Subcutaneous abdominal adipose tissue (tissue), 5 donors: ENCODE measurements around the gene MED13L.
"Not testable (repeated sequence)": the region's sequence is repeated elsewhere in the genome, so short reads cannot be mapped to it uniquely, and the experiment has no call there.

Experiments used
- H3K27ac ChIP-seq: one replicate; pipeline ENCODE4 v1.7.0; 2013; ENCODE audit warnings: low read depth, mild to moderate bottlenecking, inconsistent platforms, low read length, moderate library complexity
- H3K27me3 ChIP-seq, 5 donors: one replicate each; pipeline ENCODE4 v1.7.0; 2013; ENCODE audit warnings: low read length in 5 of 5, inconsistent platforms in 1 of 5; ENCODE audit not compliant: control insufficient read depth in 5 of 5, insufficient read depth in 4 of 5
- H3K36me3 ChIP-seq, 5 donors: one replicate each; pipeline ENCODE4 v1.7.0; 2013; ENCODE audit warnings: low read length in 5 of 5; ENCODE audit not compliant: control insufficient read depth in 5 of 5, insufficient read depth in 5 of 5
- H3K4me1 ChIP-seq, 5 donors: one replicate each; pipeline ENCODE4 v1.7.0; 2013; ENCODE audit warnings: low read length in 5 of 5, mild to moderate bottlenecking in 3 of 5, moderate library complexity in 1 of 5; ENCODE audit not compliant: control insufficient read depth in 5 of 5, insufficient read depth in 5 of 5
- H3K4me3 ChIP-seq, 5 donors: one replicate each; pipeline ENCODE4 v1.7.0; 2013; ENCODE audit warnings: low read length in 5 of 5, low read depth in 1 of 5
- H3K9ac ChIP-seq, 5 donors: one replicate each; pipeline ENCODE4 v1.7.0; 2013; ENCODE audit warnings: low read length in 5 of 5, mild to moderate bottlenecking in 4 of 5, moderate library complexity in 3 of 5
- H3K9me3 ChIP-seq, 5 donors: one replicate each; pipeline ENCODE4 v1.7.0; 2013; ENCODE audit warnings: low read length in 5 of 5; ENCODE audit not compliant: control insufficient read depth in 5 of 5
- donor health status: healthy.
- donor health status: healthy.
- donor health status: healthy.
- donor health status: healthy.
- donor health status: healthy.

MED13L gene

DNA sequence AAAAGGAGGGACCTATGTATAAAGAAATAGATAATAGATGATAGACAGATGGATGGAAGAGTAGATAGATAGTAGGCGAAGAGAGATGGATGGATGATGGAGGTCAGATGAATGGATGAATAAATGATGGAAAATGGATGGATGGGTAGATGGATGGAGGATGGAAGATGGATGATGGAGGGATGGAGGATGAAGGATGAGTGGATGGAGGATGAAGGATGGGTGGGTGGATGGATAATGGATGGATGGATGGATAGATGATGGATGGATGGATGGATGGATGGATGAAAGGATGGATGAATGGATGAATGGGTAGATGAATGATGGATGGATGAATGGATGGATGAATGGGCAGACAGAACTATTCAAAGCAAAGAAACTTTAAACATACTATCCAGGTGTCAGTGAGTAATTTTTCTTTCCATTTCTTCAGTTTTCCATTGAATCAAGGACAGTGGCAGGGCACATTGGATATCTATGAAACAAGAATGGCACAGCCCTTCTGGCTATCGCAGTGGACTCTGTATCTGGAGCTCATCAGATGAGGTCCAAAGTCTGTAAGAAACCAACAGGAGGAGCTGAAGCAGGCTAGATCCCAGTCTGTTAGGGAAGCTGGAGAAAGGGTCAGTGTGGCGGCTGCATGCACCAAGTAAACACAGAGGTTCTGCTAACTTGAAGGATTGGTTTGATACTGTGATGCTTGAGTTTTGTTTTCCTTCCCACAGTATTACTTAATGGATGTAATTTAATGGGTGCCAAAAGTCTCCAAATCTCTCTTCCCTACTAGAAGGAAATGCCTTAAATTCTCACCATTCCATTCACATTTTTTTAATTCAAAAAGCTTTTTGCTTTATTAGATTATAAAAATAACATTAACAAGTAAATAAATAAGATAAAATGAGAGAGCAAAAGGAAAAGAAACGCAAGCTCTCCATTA lies 18.1 kb upstream of the MED13L start:
- Histone ChIP-seq H3K9me3 (no peaks in the 10 kb centered on the region), H3K36me3 (no peaks in the 10 kb centered on the region), H3K9ac (no peak overlapping the region), H3K4me3 (no peak overlapping the region), H3K4me1 (peaks cover 0 to 28% (median 22%) of the 10 kb centered on the region in 5 donors), H3K27ac (no peak overlapping the region), H3K27me3 (no peaks in the 10 kb centered on the region)

DNA sequence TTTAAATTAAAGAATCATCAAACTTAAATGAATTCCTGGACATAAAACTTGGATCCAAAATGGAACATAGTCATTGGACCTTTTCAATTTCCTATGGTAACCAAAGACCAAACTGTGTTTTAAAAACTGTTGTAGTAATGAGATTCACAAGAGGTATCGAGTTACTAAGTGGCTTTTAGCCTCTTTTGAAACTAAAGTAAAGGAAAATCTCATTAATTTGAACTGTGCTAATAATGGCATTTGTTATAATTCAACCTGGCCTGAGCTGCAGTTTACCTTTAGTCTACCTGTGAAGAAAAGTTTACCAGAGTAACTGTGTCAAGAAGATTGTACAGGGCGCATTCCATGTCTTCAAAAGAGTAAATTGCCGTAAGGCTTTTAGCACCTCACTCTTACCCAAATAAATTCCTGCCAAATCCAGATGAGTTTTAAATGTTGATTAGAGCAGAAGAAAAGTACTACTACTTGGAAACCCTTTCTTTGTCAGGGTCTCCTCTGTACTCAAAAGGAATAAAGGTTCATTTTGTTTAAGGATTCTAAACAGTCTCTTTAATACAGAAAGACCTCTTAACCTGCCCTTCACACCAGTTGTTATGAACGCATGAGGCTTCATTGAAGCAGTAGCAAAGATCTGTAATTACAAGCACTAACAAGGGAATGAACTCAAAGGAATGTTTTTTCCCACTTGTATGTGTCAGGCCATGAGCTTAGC lies 17.1 kb upstream of the MED13L start:
- H3K9ac ChIP-seq, result no peak overlapping the region
- peaks cover 0 to 18% (median 12%) of the 10 kb centered on the region in 5 donors for H3K4me1 ChIP-seq
- no peak overlapping the region for H3K4me3 ChIP-seq
- H3K9me3 ChIP-seq, result no peaks in the 10 kb centered on the region
- H3K27me3 ChIP-seq, result no peaks in the 10 kb centered on the region
- no peak overlapping the region for H3K27ac ChIP-seq
- H3K36me3 ChIP-seq, result no peaks in the 10 kb centered on the region

DNA sequence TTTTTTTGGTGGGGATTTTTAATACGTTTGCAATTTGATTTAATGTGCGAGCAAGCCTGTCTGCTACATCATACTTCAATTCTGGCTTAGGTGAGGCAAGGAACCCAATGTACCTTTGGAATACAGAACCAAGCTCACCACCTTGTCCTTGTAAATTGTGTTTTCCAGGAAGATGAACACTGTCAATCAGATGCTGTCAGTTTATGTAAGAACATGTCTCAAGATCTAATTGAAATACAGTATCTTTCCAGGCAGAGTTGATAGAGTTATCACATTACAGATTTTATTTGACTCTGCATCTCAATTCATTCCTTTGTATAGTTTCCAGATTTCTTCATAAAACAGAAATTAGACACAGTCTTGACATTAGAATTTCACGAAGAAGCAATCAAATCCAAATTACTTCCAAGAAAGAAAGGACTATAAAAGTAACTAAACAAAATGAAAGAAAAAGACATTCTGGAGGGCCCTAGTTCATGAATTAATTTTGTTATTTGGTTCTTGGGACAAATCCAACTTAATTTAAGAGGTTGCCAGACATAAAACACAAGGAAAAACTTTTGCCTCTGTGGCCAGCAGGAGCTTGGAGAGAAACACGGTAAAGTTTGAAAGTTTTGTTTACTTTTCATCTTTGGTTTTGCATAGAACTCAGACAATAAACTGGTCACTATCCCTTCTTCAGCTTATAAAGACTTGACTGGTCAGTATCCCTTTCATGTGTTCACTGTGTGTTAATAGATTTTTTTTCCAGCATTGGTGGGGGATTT lies 16.4 kb upstream of the MED13L start:
- Histone ChIP-seq H3K9me3 (no peaks in the 10 kb centered on the region), H3K27me3 (no peaks in the 10 kb centered on the region), H3K9ac (no peak overlapping the region), H3K4me1 (peaks cover 0 to 11% (median 6%) of the 10 kb centered on the region in 5 donors), H3K36me3 (no peaks in the 10 kb centered on the region), H3K4me3 (no peak overlapping the region), H3K27ac (no peak overlapping the region)

DNA sequence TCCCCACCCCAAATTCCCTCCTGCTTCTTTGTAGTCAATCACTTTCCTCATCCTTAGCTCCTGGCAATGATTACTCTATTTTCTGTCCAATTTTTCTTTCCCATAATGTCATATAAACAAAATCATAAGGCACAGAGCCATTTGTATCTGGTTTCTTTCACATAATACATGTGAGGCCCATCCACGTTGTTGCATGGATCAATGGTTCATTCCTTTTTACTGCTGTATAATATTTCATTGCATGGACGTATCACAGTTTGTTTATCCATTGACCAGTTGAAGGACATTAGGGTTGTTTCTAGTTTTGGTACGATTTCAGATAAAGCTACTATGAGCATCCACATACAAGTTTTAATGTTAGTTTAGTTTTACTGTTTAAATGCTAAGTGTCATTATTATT lies 13.7 kb upstream of the MED13L start:
- Histone ChIP-seq H3K9ac (no peak overlapping the region), H3K4me3 (no peak overlapping the region), H3K9me3 (no peaks in the 10 kb centered on the region), H3K4me1 (peaks cover 0 to 10% (median 5%) of the 10 kb centered on the region in 5 donors), H3K27ac (no peak overlapping the region), H3K27me3 (no peaks in the 10 kb centered on the region), H3K36me3 (no peaks in the 10 kb centered on the region)

DNA sequence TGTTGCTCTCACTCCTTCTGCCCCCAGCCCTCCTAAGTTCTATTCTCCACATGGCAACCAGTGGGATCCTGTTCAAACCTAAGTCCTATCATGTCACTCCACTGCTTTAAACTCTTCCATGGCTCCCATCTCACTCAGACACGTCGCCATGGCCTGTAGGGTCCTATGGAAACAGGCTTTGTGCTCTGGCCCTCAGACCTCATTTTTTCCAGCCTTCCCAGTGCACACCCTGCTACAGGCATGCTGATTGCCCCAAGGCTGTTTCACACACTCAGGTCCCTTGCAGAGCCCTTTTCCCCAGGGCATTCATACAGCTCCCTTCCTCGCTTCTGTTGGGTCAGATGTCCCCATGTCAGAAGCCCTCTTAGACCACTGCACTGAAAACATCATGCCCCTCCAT lies 11.2 kb upstream of the MED13L start:
- H3K9ac ChIP-seq, result no peak overlapping the region
- no peak overlapping the region for H3K4me3 ChIP-seq
- no peaks in the 10 kb centered on the region for H3K27me3 ChIP-seq
- no peak overlapping the region for H3K27ac ChIP-seq
- peaks cover 0 to 6% (median 0%) of the 10 kb centered on the region in 5 donors for H3K4me1 ChIP-seq
- no peaks in the 10 kb centered on the region for H3K36me3 ChIP-seq
- no peaks in the 10 kb centered on the region for H3K9me3 ChIP-seq

DNA sequence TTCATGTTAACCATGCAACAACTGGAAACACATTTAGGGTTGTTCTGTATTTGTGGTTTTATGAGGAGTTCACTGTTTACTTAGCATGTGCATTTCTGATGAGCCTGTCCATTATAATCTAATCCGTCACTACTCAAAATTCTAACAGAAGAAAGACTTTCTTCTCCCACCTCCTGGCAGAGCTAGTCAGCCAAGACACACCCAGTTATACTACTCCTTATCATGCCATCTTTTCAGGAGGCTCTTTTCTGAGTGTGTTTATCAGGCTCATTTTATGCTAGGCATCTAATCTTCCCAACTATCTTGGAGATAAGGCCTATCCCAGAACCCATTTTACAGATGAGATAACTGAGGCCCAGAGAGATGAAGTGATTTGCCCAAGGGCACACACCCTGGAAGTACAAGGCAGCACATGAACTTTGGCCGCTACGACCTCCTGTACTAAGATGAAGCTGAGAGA lies 10.4 kb upstream of the MED13L start:
- Histone ChIP-seq H3K9ac (no peak overlapping the region), H3K4me3 (no peak overlapping the region), H3K36me3 (no peaks in the 10 kb centered on the region), H3K4me1 (peaks cover 0 to 6% (median 4%) of the 10 kb centered on the region in 5 donors), H3K9me3 (no peaks in the 10 kb centered on the region), H3K27me3 (no peaks in the 10 kb centered on the region), H3K27ac (no peak overlapping the region)

DNA sequence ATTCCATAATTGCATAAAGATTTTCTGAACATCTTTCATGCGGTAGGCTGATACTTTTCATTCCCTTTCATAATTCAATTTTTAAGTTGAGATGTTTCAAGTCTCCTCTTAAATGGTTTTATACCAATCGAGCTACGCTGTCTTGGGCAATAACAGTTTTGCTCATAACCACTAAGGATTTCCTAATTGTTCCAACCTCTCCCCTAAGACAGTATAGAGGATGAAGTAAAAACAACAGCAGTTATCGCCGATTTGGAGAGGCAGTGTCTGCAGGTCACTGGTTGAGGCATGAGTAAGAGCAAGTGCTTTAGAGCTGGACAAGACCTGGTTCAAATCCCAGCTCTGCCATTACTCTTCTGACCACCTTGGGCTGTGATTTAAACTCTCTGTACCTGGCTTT lies 6.9 kb upstream of the MED13L start:
- no peak overlapping the region for H3K27ac ChIP-seq
- H3K27me3 ChIP-seq, result no peaks in the 10 kb centered on the region
- H3K9ac ChIP-seq, result no peak overlapping the region
- no peak overlapping the region for H3K4me3 ChIP-seq
- H3K9me3 ChIP-seq, result no peaks in the 10 kb centered on the region
- H3K4me1 ChIP-seq, result peaks cover 0 to 16% (median 8%) of the 10 kb centered on the region in 5 donors
- no peaks in the 10 kb centered on the region for H3K36me3 ChIP-seq

DNA sequence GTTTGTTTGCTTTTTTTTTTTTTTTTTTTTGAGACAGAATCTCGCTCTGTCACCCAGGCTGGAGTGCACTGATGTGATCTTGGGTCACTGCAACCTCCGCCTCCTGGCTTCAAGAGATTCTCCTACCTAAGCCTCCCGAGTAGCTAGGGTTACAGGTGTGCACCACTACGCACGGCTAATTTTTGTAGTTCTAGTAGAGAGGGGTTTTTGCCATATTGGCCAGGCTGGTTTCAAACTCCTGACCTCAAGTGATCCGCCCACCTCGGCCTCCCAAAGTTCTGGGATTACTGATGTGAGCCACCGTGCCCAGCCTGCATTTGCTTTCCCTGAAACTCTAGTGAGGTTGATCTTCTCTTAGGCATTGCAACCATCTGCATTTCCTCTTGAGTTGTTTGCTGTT lies 6.4 kb upstream of the MED13L start:
- peaks cover 0 to 16% (median 8%) of the 10 kb centered on the region in 5 donors for H3K4me1 ChIP-seq
- H3K36me3 ChIP-seq, H3K9ac ChIP-seq, H3K4me3 ChIP-seq, H3K9me3 ChIP-seq, H3K27ac ChIP-seq, H3K27me3 ChIP-seq: not testable (repeated sequence)

DNA sequence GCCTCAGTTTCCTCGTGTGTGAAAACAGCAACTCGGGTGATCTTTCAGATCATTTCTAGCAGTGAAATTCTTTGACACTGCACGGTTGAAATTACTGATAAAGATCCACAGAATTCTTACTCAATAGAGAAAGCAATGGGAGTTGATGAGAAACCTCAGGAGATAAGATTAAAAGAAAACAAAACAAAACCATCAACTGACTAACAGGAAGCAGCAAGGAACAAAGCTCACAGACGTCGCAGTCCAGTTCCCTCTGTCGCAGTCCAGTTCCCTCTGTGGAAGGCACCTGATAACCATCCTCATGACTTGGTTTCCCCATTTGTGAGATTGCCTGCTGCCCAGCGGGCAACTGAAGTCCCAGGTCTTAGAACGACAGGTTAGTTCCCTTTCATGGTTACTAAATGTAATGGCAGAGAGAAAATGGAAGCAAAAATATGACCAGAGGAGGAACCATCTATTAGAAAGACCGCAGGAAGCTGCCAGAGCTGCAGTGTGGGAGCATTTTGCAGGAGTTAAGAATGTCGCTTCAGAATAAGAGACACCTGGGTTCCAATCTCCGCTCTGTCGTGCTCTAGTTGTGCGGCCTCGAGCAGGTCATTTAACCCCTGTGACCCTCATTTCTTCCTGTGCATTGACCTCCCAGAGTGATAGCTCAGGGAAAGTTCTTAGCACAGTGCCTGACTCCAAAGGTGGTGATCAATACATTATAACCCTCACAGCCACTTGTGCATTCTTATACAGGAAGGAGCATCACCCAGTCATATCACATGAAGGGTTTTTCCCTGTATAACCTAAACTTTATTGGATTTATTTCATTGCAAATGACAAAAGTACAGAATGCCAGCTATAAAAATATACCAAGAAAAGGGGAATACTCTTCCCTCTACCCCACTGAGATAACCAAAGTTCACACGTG lies 5.1 kb upstream of the MED13L start:
- Histone ChIP-seq H3K4me1 (peaks cover 2 to 21% (median 12%) of the 10 kb centered on the region in 5 donors), H3K36me3 (no peaks in the 10 kb centered on the region), H3K9me3 (no peaks in the 10 kb centered on the region), H3K4me3 (peak overlapping the region in 4 of 5 donors; percentile 51 to 62 (median 58)), H3K27me3 (no peaks in the 10 kb centered on the region), H3K27ac (no peak overlapping the region), H3K9ac (peak overlapping the region in 1 of 5 donors; percentile 47)
